Right lobe of liver (tissue), 6 donors: ENCODE measurements around the gene C2CD4B. TPM values are rescaled to one million over a fixed set of nuclear protein-coding genes. Genes with fewer than 3 reads are reported as not detected.

Source experiments
- ATAC-seq, 4 donors: fragments of 200-7000 bp; cut with Tn5 transposase; one replicate each; pipeline ENCODE4 v1.9.1; 2020; ENCODE audit warnings: mild to moderate bottlenecking in 4 of 4, moderate library complexity in 4 of 4
- DNase-seq, 3 donors: peaks; one replicate each; pipeline ENCODE4 v3.0.0-alpha.2; 2020
- H3K27ac ChIP-seq, 3 donors: fragments of 200-600 bp; one replicate each; pipeline ENCODE4 v1.8.0; 2022
- H3K27me3 ChIP-seq, 2 donors: fragments of 200-600 bp; one replicate each; pipeline ENCODE4 v1.8.0; 2022
- H3K36me3 ChIP-seq, 4 donors: fragments of 200-600 bp; sonication (generic) in 1 of 4; one replicate each; pipeline versions ENCODE4 v1.5.1 to v1.8.0; 2017 to 2022; ENCODE audit warnings: control low read depth in 1 of 4
- H3K4me1 ChIP-seq, 4 donors: fragments of 200-600 bp; sonication (generic) in 1 of 4; one replicate each; pipeline versions ENCODE4 v1.5.1 to v1.8.0; 2017 to 2022; ENCODE audit warnings: control low read depth in 1 of 4
- H3K4me3 ChIP-seq, 3 donors: fragments of 200-600 bp; one replicate each; pipeline ENCODE4 v1.8.0; 2022
- H3K9me3 ChIP-seq, 4 donors: fragments of 200-600 bp; sonication (generic) in 1 of 4; one replicate each; pipeline versions ENCODE4 v1.5.1 to v1.8.0; 2017 to 2022; ENCODE audit warnings: control low read depth in 1 of 4
- POLR2A ChIP-seq: fragments of 450-650 bp; IDR thresholded peaks from one replicate; pipeline ENCODE4 v1.6.1; 2017; ENCODE audit warnings: antibody characterized with exemption, mild to moderate bottlenecking
- WGBS: methylation state at CpG from one replicate; pipeline ENCODE4 v1.1.6; 2018; ENCODE audit warnings: low coverage, low lambda C conversion rate; ENCODE audit not compliant: insufficient coverage; ENCODE audit errors: missing lambda C conversion rate; 5-methylcytosine and 5-hydroxymethylcytosine counted together
- intact Hi-C, 2 donors: fragments of 100-400 bp; cut with DNase I; formaldehyde crosslinking; loops; one replicate each; pipeline versions ENCODE4 v1.11.2 to v1.14.1; 2022
- total RNA-seq, 6 experiments: library from RNA; depleted of rRNA in 2 of 6; stranded (reverse); fragments of >200 nt in 2 of 6; fragmentation: NEBNext Ultra II Directional in 3 of 6; extraction: Animal tissue kit (Norgen Biotek cat#: 25700) in 3 of 6; gene quantifications; one replicate each; pipeline versions ENCODE4 v1.1.0 to v1.2.4, GENCODE V29; 2016 to 2023
- TF ChIP-seq, protein P1 (sequence below), 4 donors: fragments of 200-600 bp in 3 of 4; fragments of 450-650 bp in 1 of 4; IDR thresholded peaks; one replicate each; pipeline versions ENCODE4 v1.5.1 to v1.8.0; 2016 to 2022; ENCODE audit warnings: antibody characterized with exemption in 4 of 4, mild to moderate bottlenecking in 2 of 4
- donor health status: DM: no; HTN: yes; CAD: no.
- donor health status: DM: no; HTN: no; CAD: no.
- donor health status: DM: no; HTN: no; CAD: no.
- donor health status: DM: no; HTN: yes; CAD: no.
- donor health status: DM: no; HTN: yes; CAD: no.

C2CD4B gene
- total RNA-seq, 6 experiments from 2014 or later = 0.37 to 4.6 (median 1.4) TPM

DNA sequence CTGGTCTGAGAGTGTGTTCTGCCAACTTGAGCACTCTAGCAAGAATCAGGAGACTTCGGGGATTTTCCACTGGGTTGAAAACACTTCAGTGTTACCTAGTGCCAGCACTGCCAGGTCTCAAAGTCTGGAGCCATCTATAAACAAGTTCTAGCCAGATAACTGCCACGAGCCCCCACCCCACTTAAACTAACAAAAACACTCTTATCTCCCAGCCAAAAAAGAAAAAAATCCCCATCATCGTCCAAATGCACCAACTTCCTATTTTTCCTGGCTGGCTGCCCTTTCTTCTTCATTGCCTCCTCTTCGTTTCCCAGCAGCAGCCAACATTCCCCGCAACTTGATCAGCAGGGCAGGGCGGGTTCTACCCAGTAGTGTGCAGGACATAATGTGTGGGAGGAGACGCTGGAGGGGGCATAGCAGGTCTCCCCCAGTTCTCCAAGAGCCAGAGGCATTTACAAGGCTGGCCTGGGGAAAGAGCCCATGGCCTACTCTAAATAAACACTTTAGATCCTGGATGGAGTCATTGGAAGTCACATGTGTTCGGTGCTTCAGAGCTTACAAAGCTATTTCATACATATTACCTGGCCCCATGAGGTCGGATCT is 29.5 kb downstream of the C2CD4B start:
- TF ChIP-seq POLR2A = no peak
- TF ChIP-seq, protein P1, sequence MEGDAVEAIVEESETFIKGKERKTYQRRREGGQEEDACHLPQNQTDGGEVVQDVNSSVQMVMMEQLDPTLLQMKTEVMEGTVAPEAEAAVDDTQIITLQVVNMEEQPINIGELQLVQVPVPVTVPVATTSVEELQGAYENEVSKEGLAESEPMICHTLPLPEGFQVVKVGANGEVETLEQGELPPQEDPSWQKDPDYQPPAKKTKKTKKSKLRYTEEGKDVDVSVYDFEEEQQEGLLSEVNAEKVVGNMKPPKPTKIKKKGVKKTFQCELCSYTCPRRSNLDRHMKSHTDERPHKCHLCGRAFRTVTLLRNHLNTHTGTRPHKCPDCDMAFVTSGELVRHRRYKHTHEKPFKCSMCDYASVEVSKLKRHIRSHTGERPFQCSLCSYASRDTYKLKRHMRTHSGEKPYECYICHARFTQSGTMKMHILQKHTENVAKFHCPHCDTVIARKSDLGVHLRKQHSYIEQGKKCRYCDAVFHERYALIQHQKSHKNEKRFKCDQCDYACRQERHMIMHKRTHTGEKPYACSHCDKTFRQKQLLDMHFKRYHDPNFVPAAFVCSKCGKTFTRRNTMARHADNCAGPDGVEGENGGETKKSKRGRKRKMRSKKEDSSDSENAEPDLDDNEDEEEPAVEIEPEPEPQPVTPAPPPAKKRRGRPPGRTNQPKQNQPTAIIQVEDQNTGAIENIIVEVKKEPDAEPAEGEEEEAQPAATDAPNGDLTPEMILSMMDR (IDR thresholded peaks at IDR 0.05) = no peak
- peaks cover 0 to 4% (median 0%) of the 10 kb centered on the region in 4 donors for H3K4me1 ChIP-seq
- WGBS = 33% methylated on average over 8 of the region's 9 CpGs
- H3K9me3 ChIP-seq = no peaks in the 10 kb centered on the region
- no peaks in the 10 kb centered on the region for H3K36me3 ChIP-seq
- peak overlapping the region in 2 of 3 donors; percentile 52 to 64 for H3K27ac ChIP-seq
- no peak overlapping the region for H3K4me3 ChIP-seq
- DNase-seq = peak in 2 of 3 donors; percentile 49 to 51
- ATAC-seq = peak in 3 of 4 donors; percentile 83 to 90 (median 85)
- no peaks in the 10 kb centered on the region for H3K27me3 ChIP-seq
- intact Hi-C loops = no loop called here

GRCh38 chr15:62133141-62133540 is 31.9 kb downstream of the C2CD4B start:
- no peaks in the 10 kb centered on the region for H3K27me3 ChIP-seq
- no peak overlapping the region for H3K4me3 ChIP-seq
- 92% methylated on average over 2 of the region's 3 CpGs for WGBS
- peaks cover 0 to 4% (median 0%) of the 10 kb centered on the region in 4 donors for H3K4me1 ChIP-seq
- no peaks in the 10 kb centered on the region for H3K36me3 ChIP-seq
- H3K27ac ChIP-seq = no peak overlapping the region
- no peak for TF ChIP-seq POLR2A
- TF ChIP-seq, protein P1 (IDR thresholded peaks at IDR 0.05) = no peak
- intact Hi-C loops = no loop called here
- H3K9me3 ChIP-seq = no peaks in the 10 kb centered on the region
- ATAC-seq (no peak), DNase-seq (no peak)

DNA sequence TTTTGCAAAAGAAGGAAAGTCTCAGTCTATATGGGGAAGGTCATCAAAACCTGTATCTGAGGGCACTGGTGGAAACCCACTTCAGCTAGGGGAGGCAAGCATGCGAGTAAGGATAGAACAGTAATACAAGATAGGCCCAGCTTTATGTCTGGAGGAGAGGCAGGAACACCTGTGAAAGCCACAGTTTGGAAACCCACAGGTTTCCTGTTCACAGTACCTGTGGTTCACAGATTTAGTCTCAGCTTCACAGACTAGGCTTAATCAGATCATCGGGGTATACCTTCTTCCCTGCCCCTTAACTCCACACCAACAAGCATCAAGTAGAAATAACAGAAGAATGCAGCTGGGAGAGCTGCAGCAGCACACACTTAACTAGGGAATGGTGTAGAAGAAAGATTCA is 36.2 kb downstream of the C2CD4B start:
- ATAC-seq = no peak
- DNase-seq = no peak
- Histone ChIP-seq H3K36me3 (no peaks in the 10 kb centered on the region), H3K9me3 (no peaks in the 10 kb centered on the region), H3K27me3 (no peaks in the 10 kb centered on the region), H3K4me3 (no peak overlapping the region), H3K27ac (no peak overlapping the region), H3K4me1 (peaks cover 0 to 12% (median 7%) of the 10 kb centered on the region in 4 donors)
- WGBS = 56% methylated on average over 2 of the region's 2 CpGs
- no peak for TF ChIP-seq POLR2A
- TF ChIP-seq, protein P1 (IDR thresholded peaks at IDR 0.05) = no peak
- intact Hi-C loops = no loop called here

GRCh38 chr15:62126364-62126763 is 38.7 kb downstream of the C2CD4B start:
- peaks cover 0 to 15% (median 9%) of the 10 kb centered on the region in 4 donors for H3K4me1 ChIP-seq
- H3K4me3 ChIP-seq = no peak overlapping the region
- intact Hi-C loops = no loop called here
- H3K9me3 ChIP-seq = no peaks in the 10 kb centered on the region
- WGBS = 51% methylated on average over 2 of the region's 3 CpGs
- TF ChIP-seq, protein P1 (IDR thresholded peaks at IDR 0.05) = no peak
- no peak for TF ChIP-seq POLR2A
- no peaks in the 10 kb centered on the region for H3K36me3 ChIP-seq
- no peaks in the 10 kb centered on the region for H3K27me3 ChIP-seq
- H3K27ac ChIP-seq = no peak overlapping the region
- no peak for DNase-seq
- no peak for ATAC-seq
